ENCODE measurements around the gene ZCCHC24.
A peak's percentile ranks its signal among the peaks of the same experiment; 100 is the strongest.

ZCCHC24 gene

DNA sequence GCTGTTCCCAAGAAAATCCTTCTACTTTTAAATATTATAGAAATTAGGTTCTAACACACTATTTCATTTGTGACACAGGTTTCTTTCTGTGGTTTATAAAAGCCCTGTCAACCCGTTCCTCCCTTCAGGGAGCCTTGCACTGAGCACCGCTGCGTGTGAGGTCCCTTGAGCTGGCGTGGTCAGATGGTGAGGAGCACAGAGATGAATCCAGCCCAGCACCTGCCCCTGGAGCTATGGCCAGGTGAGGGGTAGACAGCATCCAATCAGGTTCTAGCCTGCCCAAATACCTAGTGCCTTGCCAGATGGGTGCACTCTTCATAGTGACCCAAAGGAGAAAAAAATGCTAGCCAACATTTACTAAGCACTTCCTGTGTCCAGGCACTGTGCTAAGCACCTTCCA lies 15.7 kb downstream of the ZCCHC24 start:
- no peak for TF ChIP-seq CTCF (IDR thresholded peaks at IDR 0.05)
- Histone ChIP-seq H3K9me3 (no peaks in the 10 kb centered on the region), H3K36me3 (peaks cover 5 to 53% (median 6%) of the 10 kb centered on the region in 3 donors), H3K4me3 (no peak overlapping the region), H3K4me1 (peaks cover 0 to 46% (median 21%) of the 10 kb centered on the region in 4 donors), H3K27me3 (no peaks in the 10 kb centered on the region), H3K27ac (no peak overlapping the region)
- DNase-seq: no peak
- intact Hi-C loops (cut with DNase I; ENCODE audit: low total_unique reads): no loop called here

DNA sequence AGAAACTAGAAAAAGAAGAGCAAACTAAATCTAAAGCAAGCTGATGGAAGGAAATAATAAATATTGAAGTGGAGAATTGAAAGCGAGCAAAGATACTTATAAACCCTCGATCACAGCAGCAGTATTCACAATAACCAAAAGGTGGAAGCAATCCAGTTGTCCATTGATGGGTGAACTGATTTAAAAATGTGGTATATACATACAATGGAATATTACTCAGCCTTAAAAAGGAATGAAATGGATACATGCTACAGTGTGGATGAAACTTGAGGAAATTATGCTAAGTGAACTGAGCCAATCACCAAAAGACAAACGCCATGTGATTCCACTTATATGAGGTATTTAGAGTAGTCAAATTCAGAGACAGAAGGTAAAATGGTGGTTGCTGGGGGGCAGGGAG lies 17.5 kb downstream of the ZCCHC24 start:
- no peaks in the 10 kb centered on the region for H3K27me3 ChIP-seq
- no peak for DNase-seq
- no peaks in the 10 kb centered on the region for H3K9me3 ChIP-seq
- TF ChIP-seq CTCF (IDR thresholded peaks at IDR 0.05): no peak
- peaks cover 0 to 39% (median 20%) of the 10 kb centered on the region in 4 donors for H3K4me1 ChIP-seq
- no peak overlapping the region for H3K27ac ChIP-seq
- H3K36me3 ChIP-seq: peaks cover 5 to 53% (median 6%) of the 10 kb centered on the region in 3 donors
- H3K4me3 ChIP-seq: no peak overlapping the region
- intact Hi-C loops (cut with DNase I; ENCODE audit: low total_unique reads): no loop called here

DNA sequence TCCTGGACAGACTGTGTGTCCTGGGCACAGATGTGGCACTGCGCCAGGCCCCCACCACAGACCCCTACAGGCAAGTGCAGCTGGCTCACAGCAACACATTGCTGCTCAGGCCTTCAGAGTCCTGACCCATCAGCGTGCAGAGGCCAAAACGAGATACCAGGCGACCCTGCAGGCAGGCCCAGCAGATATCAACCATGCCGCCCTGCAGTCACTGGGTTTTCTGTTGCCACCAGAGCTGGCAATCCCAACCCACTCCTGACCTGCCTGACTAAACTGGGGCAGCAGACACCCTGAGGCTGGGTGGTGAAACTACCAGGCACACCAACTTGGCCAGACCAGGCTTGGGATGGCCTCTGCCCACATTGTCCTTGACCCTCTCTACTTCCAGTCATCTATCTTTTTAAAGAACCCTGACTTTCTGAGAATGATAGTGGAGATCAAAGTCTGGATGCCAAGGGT lies 20.3 kb downstream of the ZCCHC24 start:
- intact Hi-C loops (cut with DNase I; ENCODE audit: low total_unique reads): no loop called here
- no peak for DNase-seq
- Histone ChIP-seq H3K27me3 (no peaks in the 10 kb centered on the region), H3K9me3 (no peaks in the 10 kb centered on the region), H3K4me1 (peaks cover 0 to 40% (median 34%) of the 10 kb centered on the region in 4 donors), H3K27ac (peak overlapping the region; percentile 6 to 33), H3K4me3 (no peak overlapping the region), H3K36me3 (peaks cover 5 to 28% (median 6%) of the 10 kb centered on the region in 3 donors)
- TF ChIP-seq CTCF (IDR thresholded peaks at IDR 0.05): no peak

DNA sequence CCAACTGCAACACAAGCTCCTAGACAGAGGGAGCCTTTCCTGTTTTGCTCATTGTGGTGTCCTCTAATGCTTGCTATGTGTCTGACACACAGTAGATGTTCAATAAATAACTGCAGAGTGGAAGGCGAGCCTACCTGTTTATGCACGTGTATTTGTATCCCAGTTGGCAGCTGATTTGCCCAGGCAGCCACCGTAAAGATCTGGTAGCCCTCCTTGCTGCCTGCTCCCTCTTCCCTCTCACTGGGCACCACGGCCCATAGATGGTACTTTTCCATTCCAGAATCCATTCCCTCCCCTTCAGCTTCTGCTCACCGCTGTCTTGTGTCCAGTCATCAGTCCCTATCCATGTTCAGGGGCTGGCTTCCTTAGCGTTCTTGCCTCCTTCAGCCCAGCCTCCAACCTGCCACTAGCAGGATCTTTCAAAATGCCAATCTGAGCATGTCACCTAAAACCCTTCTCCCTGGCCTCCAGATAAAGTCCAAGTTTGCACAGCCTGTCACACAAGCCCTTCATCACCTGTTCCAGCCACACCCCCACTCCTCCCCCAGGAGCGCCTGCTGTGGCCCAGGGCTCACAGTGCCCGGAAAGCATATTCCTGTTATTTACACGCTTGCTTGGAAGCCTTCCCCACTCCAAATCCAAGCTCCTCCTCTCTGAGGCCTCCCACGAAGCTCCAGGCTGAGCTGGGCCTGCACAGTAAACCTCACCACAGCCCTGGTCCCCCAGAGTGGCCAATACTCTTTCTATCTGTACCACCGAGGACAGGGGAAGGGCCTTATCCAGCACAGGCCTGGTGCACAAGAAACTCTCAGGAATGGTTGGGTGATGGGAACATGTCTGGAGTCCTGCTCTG lies 21.0 kb downstream of the ZCCHC24 start:
- intact Hi-C loops (cut with DNase I; ENCODE audit: low total_unique reads): no loop called here
- TF ChIP-seq CTCF (IDR thresholded peaks at IDR 0.05): no peak
- H3K9me3 ChIP-seq: no peaks in the 10 kb centered on the region
- H3K27me3 ChIP-seq: no peaks in the 10 kb centered on the region
- peak overlapping the region; percentile 6 to 33 for H3K27ac ChIP-seq
- no peak overlapping the region for H3K4me3 ChIP-seq
- no peak for DNase-seq
- H3K4me1 ChIP-seq: peaks cover 0 to 46% (median 34%) of the 10 kb centered on the region in 4 donors
- H3K36me3 ChIP-seq: peaks cover 5 to 26% (median 6%) of the 10 kb centered on the region in 3 donors

- H3K4me1 ChIP-seq: peaks cover 0 to 52% (median 36%) of the 10 kb centered on the region in 4 donors
- peaks cover under 1 to 40% (median 9%) of the 10 kb centered on the region in 3 donors for H3K36me3 ChIP-seq
- no peaks in the 10 kb centered on the region for H3K9me3 ChIP-seq
- no peak for TF ChIP-seq CTCF (IDR thresholded peaks at IDR 0.05)
- intact Hi-C loops (cut with DNase I; ENCODE audit: low total_unique reads): no loop called here
- no peaks in the 10 kb centered on the region for H3K27me3 ChIP-seq
- peak overlapping the region; percentile 59 to 67 for H3K27ac ChIP-seq
- DNase-seq: peak in 1 of 2 donors; percentile 83
- H3K4me3 ChIP-seq: no peak overlapping the region
These were observed 23.1 kb downstream of the ZCCHC24 start for GRCh38 chr10:79422178-79422892.
